ENCODE results near the gene PPCDC. TPM values are rescaled to one million over a fixed set of nuclear protein-coding genes. Genes with fewer than 3 reads are reported as not detected.

Gene PPCDC
- polyA plus RNA-seq, 3 donors: 14.2 to 33.7 (median 18.7) TPM

DNA sequence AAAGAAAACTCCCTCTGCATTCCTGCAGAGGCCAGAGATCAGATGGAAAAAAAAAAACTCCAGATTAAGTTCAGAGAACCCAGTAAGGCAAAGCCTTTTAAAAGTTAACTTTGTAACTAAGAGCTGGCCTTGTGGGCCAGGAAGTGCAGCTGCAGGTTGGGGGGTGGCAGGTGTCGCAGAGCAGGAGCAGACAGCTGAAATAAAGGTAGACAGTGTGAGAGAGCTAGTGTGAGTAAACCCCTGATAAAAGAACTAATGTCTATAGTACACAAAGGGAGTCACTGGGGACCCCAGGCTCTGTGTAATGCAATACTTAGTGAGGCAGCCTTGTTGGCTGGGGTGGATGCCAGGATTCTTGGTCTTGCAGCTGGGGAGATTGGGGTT lies 42.1 kb downstream of the PPCDC start:
- Histone ChIP-seq H3K36me3 (replicated peaks in 1 of 2; ENCODE audit: control insufficient read depth in 1 of 2, insufficient read depth in 2 of 2, low read length in 2 of 2) (no peaks in the 10 kb centered on the region), H2AFZ (ENCODE audit: insufficient read depth, low read depth, low read length, poor library complexity, severe bottlenecking) (no peak overlapping the region), H4K20me1 (ENCODE audit: insufficient read depth, low read length) (no peaks in the 10 kb centered on the region), H3K27me3 (ENCODE audit: control insufficient read depth in 2 of 2, insufficient read depth in 2 of 2, low read length in 2 of 2) (no peaks in the 10 kb centered on the region), H3K4me1 (ENCODE audit: control insufficient read depth in 1 of 2, insufficient read depth in 2 of 2, low read length in 2 of 2) (peaks cover 86 to 87% of the 10 kb centered on the region in 2 donors), H3K4me3 (replicated peaks in 1 of 3; ENCODE audit: low read depth in 2 of 3, low read length in 3 of 3) (no peak overlapping the region), H3K9me3 (replicated peaks in 1 of 2; ENCODE audit: control insufficient read depth in 1 of 2, insufficient read depth in 1 of 2, low read length in 2 of 2) (no peaks in the 10 kb centered on the region), H3K27ac (ENCODE audit: low read depth in 1 of 2, low read length in 2 of 2) (no peak overlapping the region), H3K79me2 (ENCODE audit: insufficient read depth, low read length) (no peaks in the 10 kb centered on the region), H3K9ac (ENCODE audit: insufficient read depth, low read length, poor library complexity, severe bottlenecking) (no peak overlapping the region), H3K4me2 (replicated peaks; ENCODE audit: extremely low read depth, low read length, poor library complexity, severe bottlenecking) (no peak overlapping the region)
- no peak for DNase-seq
- Mint-ChIP-seq H3K36me3 (peaks cover 17 to 18% of the 10 kb centered on the region in 2 donors), H3K27ac (peak overlapping the region in 5 of 7 donors; percentile 63 to 95 (median 80)), H3K4me3 (no peak overlapping the region), H3K4me1 (peaks cover 90% of the 10 kb centered on the region), H3K27me3 (ENCODE audit: low read depth in 3 of 3) (peaks cover 0 to 5% (median 5%) of the 10 kb centered on the region in 3 donors), H3K9me3 (peaks cover 0 to 2% (median 0%) of the 10 kb centered on the region in 7 donors)
- WGBS (ENCODE audit: insufficient coverage): no CpG with 5 or more reads among the region's 1 CpG
- TF ChIP-seq, protein P1, sequence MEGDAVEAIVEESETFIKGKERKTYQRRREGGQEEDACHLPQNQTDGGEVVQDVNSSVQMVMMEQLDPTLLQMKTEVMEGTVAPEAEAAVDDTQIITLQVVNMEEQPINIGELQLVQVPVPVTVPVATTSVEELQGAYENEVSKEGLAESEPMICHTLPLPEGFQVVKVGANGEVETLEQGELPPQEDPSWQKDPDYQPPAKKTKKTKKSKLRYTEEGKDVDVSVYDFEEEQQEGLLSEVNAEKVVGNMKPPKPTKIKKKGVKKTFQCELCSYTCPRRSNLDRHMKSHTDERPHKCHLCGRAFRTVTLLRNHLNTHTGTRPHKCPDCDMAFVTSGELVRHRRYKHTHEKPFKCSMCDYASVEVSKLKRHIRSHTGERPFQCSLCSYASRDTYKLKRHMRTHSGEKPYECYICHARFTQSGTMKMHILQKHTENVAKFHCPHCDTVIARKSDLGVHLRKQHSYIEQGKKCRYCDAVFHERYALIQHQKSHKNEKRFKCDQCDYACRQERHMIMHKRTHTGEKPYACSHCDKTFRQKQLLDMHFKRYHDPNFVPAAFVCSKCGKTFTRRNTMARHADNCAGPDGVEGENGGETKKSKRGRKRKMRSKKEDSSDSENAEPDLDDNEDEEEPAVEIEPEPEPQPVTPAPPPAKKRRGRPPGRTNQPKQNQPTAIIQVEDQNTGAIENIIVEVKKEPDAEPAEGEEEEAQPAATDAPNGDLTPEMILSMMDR (IDR thresholded peaks at IDR 0.05): no peak
- intact Hi-C loops (cut with micrococcal nuclease): loop anchor here in 1 of 2 donors (5.0 kb wide), 1 partner anchor 33 kb away; no protein-coding TSS in a partner anchor

DNA sequence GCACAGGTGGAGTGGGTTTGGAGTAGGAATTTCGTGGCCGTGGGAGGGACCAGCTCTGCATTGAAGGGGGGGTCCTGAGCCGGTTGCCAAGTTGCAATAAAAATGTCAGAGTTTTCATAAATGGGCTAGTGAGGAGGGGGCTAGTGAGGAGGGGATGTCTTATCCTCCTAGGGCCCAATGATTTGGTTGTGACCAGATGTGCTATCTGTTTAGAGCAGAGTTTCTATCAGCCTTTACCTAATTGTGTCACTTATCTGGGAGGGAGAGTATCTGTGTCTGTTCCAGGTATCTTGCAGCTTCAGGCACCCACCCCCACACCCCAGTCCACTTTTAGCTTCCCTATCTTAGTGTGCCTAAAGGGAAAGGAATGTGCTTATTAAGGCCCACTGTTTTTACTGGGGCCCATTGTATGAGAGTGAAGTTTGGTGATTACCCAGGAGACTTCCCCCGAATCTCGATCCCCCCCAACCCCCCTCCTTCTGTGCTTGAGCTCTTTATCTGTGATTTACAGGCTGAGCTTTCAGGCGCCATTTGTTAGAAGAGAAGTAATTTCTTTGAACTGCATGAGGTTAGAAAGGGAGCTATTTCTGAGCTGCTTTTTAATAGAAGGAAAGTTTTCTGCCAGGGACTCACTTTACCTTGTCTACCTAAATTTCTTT lies 42.6 kb downstream of the PPCDC start:
- Mint-ChIP-seq H3K27me3 (ENCODE audit: low read depth in 3 of 3) (peaks cover 0 to 5% (median 5%) of the 10 kb centered on the region in 3 donors), H3K27ac (peak overlapping the region in 6 of 7 donors; percentile 3 to 95 (median 76)), H3K4me3 (no peak overlapping the region), H3K36me3 (peaks cover 19% of the 10 kb centered on the region in 2 donors), H3K4me1 (peaks cover 90% of the 10 kb centered on the region), H3K9me3 (peaks cover 0 to 2% (median 0%) of the 10 kb centered on the region in 7 donors)
- no peaks in the 10 kb centered on the region for H4K20me1 ChIP-seq (ENCODE audit: insufficient read depth, low read length)
- no peak for DNase-seq
- WGBS (ENCODE audit: insufficient coverage): 96% methylated on average over 3 of the region's 6 CpGs
- intact Hi-C loops (cut with micrococcal nuclease): loop anchor here in 1 of 2 donors (5.0 kb wide), 1 partner anchor 34 kb away; no protein-coding TSS in a partner anchor
- H3K4me1 ChIP-seq (ENCODE audit: control insufficient read depth in 1 of 2, insufficient read depth in 2 of 2, low read length in 2 of 2): peaks cover 87% of the 10 kb centered on the region in 2 donors
- TF ChIP-seq, protein P1 (IDR thresholded peaks at IDR 0.05): no peak
- no peak overlapping the region for H3K4me2 ChIP-seq (replicated peaks; ENCODE audit: extremely low read depth, low read length, poor library complexity, severe bottlenecking)
- no peak overlapping the region for H2AFZ ChIP-seq (ENCODE audit: insufficient read depth, low read depth, low read length, poor library complexity, severe bottlenecking)
- H3K4me3 ChIP-seq (replicated peaks in 1 of 3; ENCODE audit: low read depth in 2 of 3, low read length in 3 of 3): no peak overlapping the region
- no peaks in the 10 kb centered on the region for H3K27me3 ChIP-seq (ENCODE audit: control insufficient read depth in 2 of 2, insufficient read depth in 2 of 2, low read length in 2 of 2)
- no peaks in the 10 kb centered on the region for H3K9me3 ChIP-seq (replicated peaks in 1 of 2; ENCODE audit: control insufficient read depth in 1 of 2, insufficient read depth in 1 of 2, low read length in 2 of 2)
- H3K79me2 ChIP-seq (ENCODE audit: insufficient read depth, low read length): no peaks in the 10 kb centered on the region
- H3K9ac ChIP-seq (ENCODE audit: insufficient read depth, low read length, poor library complexity, severe bottlenecking): no peak overlapping the region
- peak overlapping the region in 1 of 2 donors; percentile 80 for H3K27ac ChIP-seq (ENCODE audit: low read depth in 1 of 2, low read length in 2 of 2)
- H3K36me3 ChIP-seq (replicated peaks in 1 of 2; ENCODE audit: control insufficient read depth in 1 of 2, insufficient read depth in 2 of 2, low read length in 2 of 2): no peaks in the 10 kb centered on the region

Measured in CD14-positive monocyte (primary cell).